HCT116 (cell line): ENCODE data around the gene KRT15. TPM values are rescaled to one million over a fixed set of nuclear protein-coding genes. Genes with fewer than 3 reads are reported as not detected.
"Not testable (repeated sequence)": the region's sequence is repeated elsewhere in the genome, so short reads cannot be mapped to it uniquely, and the experiment has no call there.

Experiments
- ATAC-seq: fragments of 200-7000 bp; cut with Tn5 transposase; 2 replicates; pipeline ENCODE4 v1.9.1; 2020; ENCODE audit warnings: mild to moderate bottlenecking, moderate library complexity
- BruUV-seq: library from RNA; stranded (reverse); fragments of 400-500 nt; replicated peaks from 2 replicates; lab custom pipeline; 2021; lab: Mats Ljungman, UMichigan
- CTCF ChIA-PET: fragments of 300-600 bp; sonication (Branson Sonifier 250); formaldehyde crosslinking; loops from one replicate; lab custom pipeline; 2021; ENCODE audit warnings: antibody characterized with exemption; lab: Charles Lee
- POLR2A ChIA-PET: fragments of 300-600, 350-600 bp; sonication (Branson Sonifier 250); formaldehyde crosslinking; loops from one replicate; lab custom pipeline; 2021; ENCODE audit warnings: antibody characterized with exemption; lab: Charles Lee
- RAD21 ChIA-PET, 2 experiments: fragments of 300-600 bp; sonication (Branson Sonifier 250); formaldehyde crosslinking; loops; one replicate each; lab custom pipeline; 2023; ENCODE audit warnings: low total read pairs in 2 of 2; ENCODE audit not compliant: uncharacterized antibody in 2 of 2, unreplicated experiment in 2 of 2, low non-redundant PET in 1 of 2; lab: Charles Lee
- DNase-seq: peaks from one replicate; pipeline ENCODE4 v3.0.0-alpha.2; 2010; ENCODE audit warnings: low read depth, low spot score
- H2AFZ ChIP-seq: fragments of 200-600 bp; shearing (Covaris generic), sonication (generic); 2 replicates; pipeline ENCODE4 v1.6.1; 2017; ENCODE audit warnings: low read depth, mixed run types, mixed read lengths, antibody characterized with exemption, low read length; ENCODE audit not compliant: poor library complexity, severe bottlenecking
- H3K27ac ChIP-seq: 2 replicates; pipeline ENCODE4 v1.5.1; 2012; ENCODE audit warnings: low read depth, low read length
- H3K27me3 ChIP-seq: fragments of 200-600 bp; sonication (generic); 2 replicates; pipeline ENCODE4 v1.6.1; 2016; ENCODE audit warnings: mixed run types, low read length, mixed read lengths; ENCODE audit not compliant: insufficient read depth
- H3K36me3 ChIP-seq, 2 experiments: fragments of 200-500 bp in 1 of 2; fragments of 200-600 bp in 1 of 2; sonication (Bioruptor generic) in 1 of 2; sonication (generic) in 1 of 2; 2 replicates each; pipeline versions ENCODE4 v1.5.1 to v1.6.1; 2014 to 2016; ENCODE audit warnings: low read length in 2 of 2, inconsistent platforms in 1 of 2, mixed read lengths in 1 of 2, mixed run types in 1 of 2; ENCODE audit not compliant: insufficient read depth in 2 of 2, control insufficient read depth in 1 of 2
- H3K4me1 ChIP-seq, 2 experiments: fragments of 200-600 bp in 1 of 2; sonication (generic) in 1 of 2; 2 replicates each; pipeline versions ENCODE4 v1.5.1 to v1.6.1; 2012 to 2017; ENCODE audit warnings: low read length in 2 of 2, inconsistent platforms in 1 of 2, mild to moderate bottlenecking in 1 of 2, mixed read lengths in 1 of 2, mixed run types in 1 of 2, moderate library complexity in 1 of 2; ENCODE audit not compliant: insufficient read depth in 2 of 2, control insufficient read depth in 1 of 2
- H3K4me2 ChIP-seq: fragments of 200-600 bp; sonication (generic); 2 replicates; pipeline ENCODE4 v1.6.1; 2017; ENCODE audit warnings: mixed run types, low read length, mixed read lengths
- H3K4me3 ChIP-seq, 2 experiments: fragments of 200-600 bp in 1 of 2; sonication (generic) in 1 of 2; replicated peaks in 1 of 2; 2 replicates each; pipeline ENCODE4 v1.5.1; 2011 to 2016; ENCODE audit warnings: low read length in 2 of 2, control low read depth in 1 of 2, low read depth in 1 of 2, mild to moderate bottlenecking in 1 of 2, mixed read lengths in 1 of 2, mixed run types in 1 of 2
- H3K79me2 ChIP-seq: fragments of 200-600 bp; sonication (generic); 2 replicates; pipeline ENCODE4 v1.6.1; 2017; ENCODE audit warnings: mild to moderate bottlenecking, mixed run types, low read length, moderate library complexity, mixed read lengths; ENCODE audit not compliant: insufficient read depth
- H3K9ac ChIP-seq: fragments of 200-600 bp; sonication (generic); 2 replicates; pipeline ENCODE4 v1.6.1; 2016; ENCODE audit warnings: low read length, mixed read lengths
- H3K9me2 ChIP-seq: fragments of 200-600 bp; sonication (generic), shearing (Covaris generic); 2 replicates; pipeline ENCODE4 v1.6.1; 2017; ENCODE audit warnings: mixed run types, mild to moderate bottlenecking, moderate library complexity; ENCODE audit not compliant: insufficient read depth
- H3K9me3 ChIP-seq, 2 experiments: fragments of 200-500 bp in 1 of 2; fragments of 200-600 bp in 1 of 2; sonication (Bioruptor generic) in 1 of 2; sonication (generic) in 1 of 2; 2 replicates each; pipeline ENCODE4 v1.6.1; 2014 to 2017; ENCODE audit warnings: low read length in 2 of 2, mixed read lengths in 2 of 2, inconsistent platforms in 1 of 2, low read depth in 1 of 2, mild to moderate bottlenecking in 1 of 2, mixed run types in 1 of 2, moderate library complexity in 1 of 2; ENCODE audit not compliant: control insufficient read depth in 1 of 2, insufficient read depth in 1 of 2
- H4K20me1 ChIP-seq: fragments of 200-600 bp; sonication (generic), shearing (Covaris generic); 2 replicates; pipeline ENCODE4 v1.6.1; 2017; ENCODE audit warnings: mixed run types, mild to moderate bottlenecking, moderate library complexity; ENCODE audit not compliant: insufficient read depth
- CEBPB ChIP-seq: IDR thresholded peaks from 2 replicates; pipeline ENCODE4 v1.6.1; 2012; ENCODE audit warnings: low read depth
- EGR1 ChIP-seq: IDR thresholded peaks from 2 replicates; pipeline ENCODE4 v1.6.1; 2012; ENCODE audit warnings: low read depth
- FOSL1 ChIP-seq: IDR thresholded peaks from 2 replicates; pipeline ENCODE4 v1.6.1; 2012; ENCODE audit warnings: low read depth
- JUND ChIP-seq: IDR thresholded peaks from 2 replicates; pipeline ENCODE4 v1.6.1; 2012
- POLR2A ChIP-seq: IDR thresholded peaks from 2 replicates; pipeline ENCODE4 v1.7.0; 2011; ENCODE audit warnings: borderline replicate concordance; ENCODE audit not compliant: insufficient read depth, insufficient read length; ENCODE audit errors: extremely low read depth
- RAD21 ChIP-seq: IDR thresholded peaks from 2 replicates; pipeline ENCODE4 v1.6.1; 2012; ENCODE audit warnings: low read depth, mild to moderate bottlenecking
- SIN3A ChIP-seq: IDR thresholded peaks from 2 replicates; pipeline ENCODE4 v1.6.1; 2012; ENCODE audit warnings: low read depth
- SP1 ChIP-seq: IDR thresholded peaks from 2 replicates; pipeline ENCODE4 v1.6.1; 2012; ENCODE audit warnings: low read depth
- ZFX ChIP-seq: fragments of 450-650 bp; IDR thresholded peaks from 2 replicates; pipeline ENCODE4 v1.6.1; 2017
- ZNF274 ChIP-seq: fragments of 200-500 bp; sonication (Bioruptor generic); IDR thresholded peaks from 2 replicates; pipeline ENCODE4 v1.6.1; 2014; ENCODE audit warnings: mild to moderate bottlenecking, low read depth, low read length, inconsistent platforms
- intact Hi-C: fragments of 100-400 bp; cut with micrococcal nuclease; formaldehyde crosslinking; loops from 2 replicates; pipeline ENCODE4 v1.10.0; 2022
- total RNA-seq: library from RNA; stranded (reverse); gene quantifications from one replicate; pipeline ENCODE4 v1.2.1, GENCODE V29; 2021; ENCODE audit not compliant: unreplicated experiment
- TF ChIP-seq, protein P1 (sequence below): IDR thresholded peaks from 2 replicates; pipeline ENCODE4 v1.6.1; 2011; ENCODE audit warnings: mild to moderate bottlenecking, low read length, moderate library complexity; ENCODE audit not compliant: insufficient replicate concordance; ENCODE audit errors: extremely low read depth
- TF ChIP-seq, protein P2 (sequence below): IDR thresholded peaks from 2 replicates; pipeline ENCODE4 v1.6.1; 2012

The KRT15 gene
- total RNA-seq, 1 experiment from 2014 or later: 37.1 TPM

DNA sequence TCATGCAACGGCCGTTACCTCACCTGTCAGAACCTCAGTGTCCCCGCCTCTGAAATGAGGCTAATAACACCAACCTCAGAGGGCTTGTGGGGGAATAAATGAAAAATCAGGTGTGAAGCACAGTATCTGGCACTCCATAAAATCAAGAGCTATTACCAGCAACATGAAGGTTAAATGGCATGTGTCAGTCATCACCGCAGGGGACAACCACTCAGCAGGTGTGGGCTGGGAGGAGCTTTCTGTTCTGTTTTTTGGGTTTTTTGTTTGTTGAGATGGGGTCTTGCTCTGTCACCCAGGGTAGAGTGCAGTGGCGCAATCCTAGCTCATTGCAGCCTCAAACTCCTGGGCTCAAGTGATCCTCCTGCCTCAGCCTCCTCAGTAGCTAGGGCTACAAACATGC, 26.2 kb upstream of the KRT15 start:
- intact Hi-C loops: loop anchor here (5.0 to 10.0 kb wide), 2 partner anchors 223 to 930 kb away; no protein-coding TSS in a partner anchor
- H3K9me2 ChIP-seq: no peaks in the 10 kb centered on the region
- ATAC-seq (no peak), DNase-seq (no peak)
- H4K20me1 ChIP-seq: no peaks in the 10 kb centered on the region
- peak overlapping the region; percentile 48 for H3K9ac ChIP-seq
- peaks cover 0 to 8% of the 10 kb centered on the region in 2 experiments; a peak in 1 of 4 replicates for H3K9me3 ChIP-seq
- peak overlapping the region; percentile 60 for H3K4me2 ChIP-seq
- RAD21 ChIA-PET: no interaction called here
- no peaks in the 10 kb centered on the region for H3K36me3 ChIP-seq
- no TSS peak for BruUV-seq
- H3K27me3 ChIP-seq: no peaks in the 10 kb centered on the region
- no peak overlapping the region for H3K4me3 ChIP-seq
- POLR2A ChIA-PET: interaction anchor here (1.4 to 6.5 kb wide), 2 partner anchors 17 to 143 kb away, joined by 5 to 68 read pairs; partner anchors contain the start of genes EIF1 and KRT19
- peak overlapping the region; percentile 42; the same call in 1 of the 2 replicates for H3K27ac ChIP-seq
- H2AFZ ChIP-seq: peak overlapping the region; percentile 86
- CTCF ChIA-PET: interaction anchor here (0.6 to 1.3 kb wide), 3 partner anchors 104 to 164 kb away, joined by 4 to 5 read pairs (median 5); no protein-coding TSS in a partner anchor
- peaks cover 46 to 78% of the 10 kb centered on the region in 2 experiments for H3K4me1 ChIP-seq
- TF ChIP-seq SIN3A (no peak), SP1 (no peak), JUND (no peak), FOSL1 (no peak)
- TF ChIP-seq, all 23 proteins: peak for 0
- no peaks in the 10 kb centered on the region for H3K79me2 ChIP-seq

DNA sequence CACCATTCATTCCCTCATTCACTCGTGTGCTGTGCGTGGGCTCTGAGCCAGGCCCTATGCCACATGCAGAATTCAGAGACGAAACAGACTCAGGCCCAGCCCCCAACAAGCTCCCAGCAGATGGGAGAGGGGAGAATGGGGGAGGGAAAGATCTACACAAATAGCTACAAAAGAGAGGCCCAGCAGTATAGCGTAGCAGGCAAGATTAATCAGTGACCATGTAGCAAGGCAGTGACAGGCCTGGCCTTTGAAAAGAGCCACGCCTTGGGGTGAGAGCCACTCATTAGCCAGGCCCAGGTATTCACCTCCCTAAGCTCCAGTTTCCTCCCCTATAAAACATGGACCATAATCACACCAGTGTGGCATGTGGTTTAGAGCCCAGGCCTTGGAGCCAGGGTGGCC, 25.8 kb upstream of the KRT15 start:
- no peak for DNase-seq
- intact Hi-C loops: loop anchor here (10.0 kb wide), 1 partner anchor 930 kb away; no protein-coding TSS in a partner anchor
- no peaks in the 10 kb centered on the region for H3K79me2 ChIP-seq
- RAD21 ChIA-PET: no interaction called here
- peak overlapping the region; percentile 60 for H3K4me2 ChIP-seq
- H3K27me3 ChIP-seq: no peaks in the 10 kb centered on the region
- H3K4me3 ChIP-seq: no peak overlapping the region
- no peak for ATAC-seq
- peak overlapping the region; percentile 42; the same call in 1 of the 2 replicates for H3K27ac ChIP-seq
- TF ChIP-seq POLR2A: no peak
- no peak for TF ChIP-seq RAD21
- TF ChIP-seq, protein P1, sequence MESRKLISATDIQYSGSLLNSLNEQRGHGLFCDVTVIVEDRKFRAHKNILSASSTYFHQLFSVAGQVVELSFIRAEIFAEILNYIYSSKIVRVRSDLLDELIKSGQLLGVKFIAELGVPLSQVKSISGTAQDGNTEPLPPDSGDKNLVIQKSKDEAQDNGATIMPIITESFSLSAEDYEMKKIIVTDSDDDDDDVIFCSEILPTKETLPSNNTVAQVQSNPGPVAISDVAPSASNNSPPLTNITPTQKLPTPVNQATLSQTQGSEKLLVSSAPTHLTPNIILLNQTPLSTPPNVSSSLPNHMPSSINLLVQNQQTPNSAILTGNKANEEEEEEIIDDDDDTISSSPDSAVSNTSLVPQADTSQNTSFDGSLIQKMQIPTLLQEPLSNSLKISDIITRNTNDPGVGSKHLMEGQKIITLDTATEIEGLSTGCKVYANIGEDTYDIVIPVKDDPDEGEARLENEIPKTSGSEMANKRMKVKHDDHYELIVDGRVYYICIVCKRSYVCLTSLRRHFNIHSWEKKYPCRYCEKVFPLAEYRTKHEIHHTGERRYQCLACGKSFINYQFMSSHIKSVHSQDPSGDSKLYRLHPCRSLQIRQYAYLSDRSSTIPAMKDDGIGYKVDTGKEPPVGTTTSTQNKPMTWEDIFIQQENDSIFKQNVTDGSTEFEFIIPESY: no peak
- TF ChIP-seq ZFX: peak; percentile 24; the same call in 1 of the 2 replicates
- no peak for TF ChIP-seq EGR1
- TF ChIP-seq, protein P2, sequence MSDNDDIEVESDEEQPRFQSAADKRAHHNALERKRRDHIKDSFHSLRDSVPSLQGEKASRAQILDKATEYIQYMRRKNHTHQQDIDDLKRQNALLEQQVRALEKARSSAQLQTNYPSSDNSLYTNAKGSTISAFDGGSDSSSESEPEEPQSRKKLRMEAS: peak; percentile 71
- TF ChIP-seq SP1: peak; percentile 32; the same call in 1 of the 2 replicates
- no peak for TF ChIP-seq CEBPB
- TF ChIP-seq ZNF274: no peak
- CTCF ChIA-PET: interaction anchor here (0.6 to 1.3 kb wide), 3 partner anchors 104 to 164 kb away, joined by 4 to 5 read pairs (median 5); no protein-coding TSS in a partner anchor
- POLR2A ChIA-PET: interaction anchor here (1.4 to 6.5 kb wide), 3 partner anchors 10 to 144 kb away, joined by 3 to 68 read pairs (median 5); partner anchors contain the start of genes EIF1 and KRT19
- H2AFZ ChIP-seq: peak overlapping the region; percentile 86
- no peaks in the 10 kb centered on the region for H3K9me2 ChIP-seq
- H3K9ac ChIP-seq: peak overlapping the region; percentile 48
- peaks cover 43 to 75% of the 10 kb centered on the region in 2 experiments for H3K4me1 ChIP-seq
- no peaks in the 10 kb centered on the region for H4K20me1 ChIP-seq
- peaks cover 0 to 8% of the 10 kb centered on the region in 2 experiments; a peak in 1 of 4 replicates for H3K9me3 ChIP-seq
- no peaks in the 10 kb centered on the region for H3K36me3 ChIP-seq
- no TSS peak for BruUV-seq

DNA sequence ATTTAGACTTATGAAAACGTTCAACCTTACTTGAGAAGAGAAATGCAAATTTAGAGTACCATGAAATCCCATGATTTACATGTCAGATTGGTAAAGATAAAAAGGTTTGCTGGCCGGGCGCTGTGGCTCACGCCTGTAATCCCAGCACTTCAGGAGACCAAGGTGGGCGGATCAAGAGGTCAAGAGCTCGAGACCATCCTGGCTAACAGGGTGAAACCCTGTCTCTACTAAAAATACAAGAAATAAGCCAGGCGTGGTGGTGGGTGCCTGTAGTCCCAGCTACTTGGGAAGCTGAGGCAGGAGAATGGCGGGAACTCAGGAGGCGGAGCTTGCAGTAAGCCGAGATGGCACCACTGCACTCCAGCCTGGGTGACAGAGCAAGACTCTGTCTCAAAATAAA, 24.1 kb upstream of the KRT15 start:
- H2AFZ ChIP-seq, H3K9me2 ChIP-seq, H3K27ac ChIP-seq, H3K79me2 ChIP-seq, BruUV-seq, DNase-seq, H3K4me2 ChIP-seq, H3K9ac ChIP-seq, H4K20me1 ChIP-seq, H3K27me3 ChIP-seq, ATAC-seq, RAD21 ChIA-PET, H3K4me3 ChIP-seq, H3K9me3 ChIP-seq, H3K36me3 ChIP-seq: not testable (repeated sequence)
- peaks cover 28 to 73% of the 10 kb centered on the region in 2 experiments for H3K4me1 ChIP-seq
- intact Hi-C loops: loop anchor here (10.0 kb wide), 1 partner anchor 928 kb away; no protein-coding TSS in a partner anchor
- ChIA-PET POLR2A (interaction anchor here (1.5 to 6.5 kb wide), 3 partner anchors 8 to 146 kb away, joined by 3 to 68 read pairs (median 6); partner anchors contain the start of genes EIF1 and KRT19), CTCF (interaction anchor here (3.0 kb wide), 1 partner anchor 120 kb away, joined by 13 read pairs; no protein-coding TSS in a partner anchor)
